ENCODE data around the gene RAD9A. TPM values are rescaled to one million over a fixed set of nuclear protein-coding genes. Genes with fewer than 3 reads are reported as not detected.
A peak's percentile ranks its signal among the peaks of the same experiment; 100 is the strongest.

Gene RAD9A
- total and polyA plus RNA-seq, 3 experiments from 2014 or later = 9.4 to 38.8 (median 36.8) TPM

- Mint-ChIP-seq H3K9me3 (no peaks in the 10 kb centered on the region), H3K27me3 (no peaks in the 10 kb centered on the region), H3K27ac (peak overlapping the region; percentile 78 to 95 (median 86)), H3K36me3 (no peaks in the 10 kb centered on the region), H3K4me3 (peak overlapping the region; percentile 73 to 90 (median 83)), H3K4me1 (peaks cover 42 to 62% (median 52%) of the 10 kb centered on the region in 3 donors)
- Histone ChIP-seq H3K4me3 (ENCODE audit: low read length) (peak overlapping the region; percentile 58), H3K9me3 (ENCODE audit: low read length) (no peaks in the 10 kb centered on the region), H3K27ac (ENCODE audit: low read depth, low read length) (peak overlapping the region; percentile 51), H3K4me1 (ENCODE audit: insufficient read depth, low read length) (peaks cover 51% of the 10 kb centered on the region), H3K36me3 (ENCODE audit: insufficient read depth, low read length) (no peaks in the 10 kb centered on the region), H3K27me3 (ENCODE audit: insufficient read depth, low read length, poor library complexity, severe bottlenecking) (no peaks in the 10 kb centered on the region)
- ChIA-PET CTCF (interaction anchor here (0.7 to 9.8 kb wide), 7 partner anchors 11 to 75 kb away, joined by 3 to 108 read pairs (median 3); partner anchors contain the start of genes PPP1CA, PTPRCAP, RAD9A and TBC1D10C), POLR2A (interaction anchor here (0.7 to 5.9 kb wide), 10 partner anchors 8 to 67 kb away, joined by 3 to 111 read pairs (median 8); partner anchors contain the start of genes POLD4, PPP1CA, PTPRCAP and RPS6KB2)
- DNase-seq = no peak
These were observed 28.4 kb downstream of the RAD9A start for GRCh38 chr11:67420147-67420645.

GRCh38 chr11:67420646-67421429 lies 29.1 kb downstream of the RAD9A start:
- Mint-ChIP-seq H3K9me3 (no peaks in the 10 kb centered on the region), H3K36me3 (no peaks in the 10 kb centered on the region), H3K27ac (peak overlapping the region; percentile 75 to 95 (median 88)), H3K4me3 (peak overlapping the region; percentile 70 to 90 (median 83)), H3K27me3 (peaks cover 0 to under 1% of the 10 kb centered on the region in 2 donors), H3K4me1 (peaks cover 43 to 62% (median 51%) of the 10 kb centered on the region in 3 donors)
- H3K27me3 ChIP-seq (ENCODE audit: insufficient read depth, low read length, poor library complexity, severe bottlenecking) = no peaks in the 10 kb centered on the region
- no peaks in the 10 kb centered on the region for H3K9me3 ChIP-seq (ENCODE audit: low read length)
- peaks cover 49% of the 10 kb centered on the region for H3K4me1 ChIP-seq (ENCODE audit: insufficient read depth, low read length)
- DNase-seq = peak; percentile 97 to 99 (median 98)
- ChIA-PET POLR2A (interaction anchor here (0.6 to 5.9 kb wide), 10 partner anchors 8 to 83 kb away, joined by 3 to 111 read pairs (median 6); partner anchors contain the start of genes POLD4, PPP1CA, PTPRCAP and RPS6KB2), CTCF (interaction anchor here (1.2 to 9.8 kb wide), 5 partner anchors 10 to 48 kb away, joined by 3 to 108 read pairs (median 9); partner anchors contain the start of genes PPP1CA, RAD9A, TBC1D10C and TMEM134)
- peak overlapping the region; percentile 58 for H3K4me3 ChIP-seq (ENCODE audit: low read length)
- no peaks in the 10 kb centered on the region for H3K36me3 ChIP-seq (ENCODE audit: insufficient read depth, low read length)
- H3K27ac ChIP-seq (ENCODE audit: low read depth, low read length) = peak overlapping the region; percentile 51

- no peak for DNase-seq
- Mint-ChIP-seq H3K36me3 (no peaks in the 10 kb centered on the region), H3K4me1 (peaks cover 36 to 55% (median 44%) of the 10 kb centered on the region in 3 donors), H3K27me3 (peaks cover 0 to 1% of the 10 kb centered on the region in 2 donors), H3K27ac (peak overlapping the region in 7 of 8 donors; percentile 75 to 94 (median 84)), H3K4me3 (peak overlapping the region; percentile 46 to 83 (median 71)), H3K9me3 (no peaks in the 10 kb centered on the region)
- Histone ChIP-seq H3K27me3 (ENCODE audit: insufficient read depth, low read length, poor library complexity, severe bottlenecking) (no peaks in the 10 kb centered on the region), H3K27ac (ENCODE audit: low read depth, low read length) (no peak overlapping the region), H3K9me3 (ENCODE audit: low read length) (no peaks in the 10 kb centered on the region), H3K4me1 (ENCODE audit: insufficient read depth, low read length) (peaks cover 42% of the 10 kb centered on the region), H3K36me3 (ENCODE audit: insufficient read depth, low read length) (no peaks in the 10 kb centered on the region), H3K4me3 (ENCODE audit: low read length) (peak overlapping the region; percentile 54)
- CTCF ChIA-PET = interaction anchor here (1.2 to 9.8 kb wide), 4 partner anchors 10 to 30 kb away, joined by 3 to 108 read pairs (median 8); partner anchors contain the start of genes PPP1CA, RAD9A and TBC1D10C
- POLR2A ChIA-PET = interaction anchor here (0.6 to 5.9 kb wide), 8 partner anchors 9 to 83 kb away, joined by 3 to 111 read pairs (median 8); partner anchors contain the start of genes POLD4, PPP1CA, PTPRCAP and TBC1D10C
These were observed 29.7 kb downstream of the RAD9A start for GRCh38 chr11:67421430-67422031.

GRCh38 chr11:67422891-67423290 lies 31.1 kb downstream of the RAD9A start:
- no peak overlapping the region for H3K27ac ChIP-seq (ENCODE audit: low read depth, low read length)
- no peaks in the 10 kb centered on the region for H3K9me3 ChIP-seq (ENCODE audit: low read length)
- Mint-ChIP-seq H3K4me3 (peak overlapping the region in 1 of 7 donors; percentile 24), H3K4me1 (peaks cover 35 to 50% (median 42%) of the 10 kb centered on the region in 3 donors), H3K27ac (peak overlapping the region in 3 of 8 donors; percentile 22 to 75 (median 73)), H3K27me3 (peaks cover 0 to 3% of the 10 kb centered on the region in 2 donors), H3K36me3 (peaks cover 0 to under 1% (median 0%) of the 10 kb centered on the region in 3 donors), H3K9me3 (no peaks in the 10 kb centered on the region)
- peaks cover 36% of the 10 kb centered on the region for H3K4me1 ChIP-seq (ENCODE audit: insufficient read depth, low read length)
- ChIA-PET POLR2A (interaction anchor here (0.6 to 1.2 kb wide), 5 partner anchors 8 to 580 kb away, joined by 3 to 7 read pairs (median 3); partner anchors contain the start of gene TBC1D10C), CTCF (interaction anchor here (1.7 to 2.2 kb wide), 2 partner anchors 14 to 21 kb away, joined by 6 to 10 read pairs; partner anchors contain the start of gene PPP1CA)
- no peaks in the 10 kb centered on the region for H3K36me3 ChIP-seq (ENCODE audit: insufficient read depth, low read length)
- DNase-seq = no peak
- H3K4me3 ChIP-seq (ENCODE audit: low read length) = no peak overlapping the region
- no peaks in the 10 kb centered on the region for H3K27me3 ChIP-seq (ENCODE audit: insufficient read depth, low read length, poor library complexity, severe bottlenecking)

- Histone ChIP-seq H3K27ac (ENCODE audit: low read depth, low read length) (no peak overlapping the region), H3K4me1 (ENCODE audit: insufficient read depth, low read length) (peaks cover 31% of the 10 kb centered on the region), H3K4me3 (ENCODE audit: low read length) (no peak overlapping the region), H3K9me3 (ENCODE audit: low read length) (no peaks in the 10 kb centered on the region), H3K36me3 (ENCODE audit: insufficient read depth, low read length) (no peaks in the 10 kb centered on the region), H3K27me3 (ENCODE audit: insufficient read depth, low read length, poor library complexity, severe bottlenecking) (no peaks in the 10 kb centered on the region)
- H3K4me3 Mint-ChIP-seq = peak overlapping the region in 1 of 7 donors; percentile 24
- peaks cover 0 to 6% of the 10 kb centered on the region in 2 donors for H3K27me3 Mint-ChIP-seq
- H3K4me1 Mint-ChIP-seq = peaks cover 34 to 48% (median 41%) of the 10 kb centered on the region in 3 donors
- ChIA-PET CTCF (interaction anchor here (1.7 to 2.2 kb wide), 2 partner anchors 15 to 22 kb away, joined by 6 to 10 read pairs; partner anchors contain the start of gene PPP1CA), POLR2A (interaction anchor here (0.6 to 1.2 kb wide), 3 partner anchors 9 to 580 kb away, joined by 3 to 7 read pairs (median 3); no protein-coding TSS in a partner anchor)
- no peak for DNase-seq
- no peaks in the 10 kb centered on the region for H3K9me3 Mint-ChIP-seq
- H3K27ac Mint-ChIP-seq = peak overlapping the region in 1 of 8 donors; percentile 75
- H3K36me3 Mint-ChIP-seq = peaks cover 0 to 5% (median 0%) of the 10 kb centered on the region in 3 donors
These were observed 31.7 kb downstream of the RAD9A start for GRCh38 chr11:67423466-67423865.

GRCh38 chr11:67423891-67424613 lies 32.3 kb downstream of the RAD9A start:
- DNase-seq = no peak
- peak overlapping the region in 1 of 7 donors; percentile 9 for H3K4me3 Mint-ChIP-seq
- H3K27me3 Mint-ChIP-seq = peaks cover 0 to 6% of the 10 kb centered on the region in 2 donors
- H3K36me3 ChIP-seq (ENCODE audit: insufficient read depth, low read length) = no peaks in the 10 kb centered on the region
- H3K4me1 Mint-ChIP-seq = peaks cover 33 to 48% (median 35%) of the 10 kb centered on the region in 3 donors
- H3K36me3 Mint-ChIP-seq = peaks cover 0 to 7% (median 0%) of the 10 kb centered on the region in 3 donors
- H3K27ac ChIP-seq (ENCODE audit: low read depth, low read length) = no peak overlapping the region
- CTCF ChIA-PET = interaction anchor here (1.0 to 2.2 kb wide), 5 partner anchors 16 to 24 kb away, joined by 3 to 10 read pairs (median 5); partner anchors contain the start of gene PPP1CA
- H3K9me3 ChIP-seq (ENCODE audit: low read length) = no peaks in the 10 kb centered on the region
- no peaks in the 10 kb centered on the region for H3K9me3 Mint-ChIP-seq
- no peak overlapping the region for H3K4me3 ChIP-seq (ENCODE audit: low read length)
- peaks cover 29% of the 10 kb centered on the region for H3K4me1 ChIP-seq (ENCODE audit: insufficient read depth, low read length)
- H3K27ac Mint-ChIP-seq = no peak overlapping the region
- no peaks in the 10 kb centered on the region for H3K27me3 ChIP-seq (ENCODE audit: insufficient read depth, low read length, poor library complexity, severe bottlenecking)
- POLR2A ChIA-PET = interaction anchor here (0.5 to 1.2 kb wide), 3 partner anchors 11 to 21 kb away, joined by 3 to 6 read pairs (median 4); no protein-coding TSS in a partner anchor

Data from CD8-positive, alpha-beta memory T cell (primary cell).